Stimulated activated CD4-positive, alpha-beta T cell treated with anti-CD3 and anti-CD28 coated beads, Interleukin-1b, Interleukin-23, amount 100 ng/mL, for 4 hours (primary cell): ENCODE data around the gene ZNF446.
"Not testable (repeated sequence)": the region's sequence is repeated elsewhere in the genome, so short reads cannot be mapped to it uniquely, and the experiment has no call there.

Experiments
- DNase-seq, 2 donors: peaks; one replicate each; pipeline ENCODE4 v3.0.0-alpha.2; 2020; ENCODE audit warnings: low read depth in 2 of 2

ZNF446 gene

DNA sequence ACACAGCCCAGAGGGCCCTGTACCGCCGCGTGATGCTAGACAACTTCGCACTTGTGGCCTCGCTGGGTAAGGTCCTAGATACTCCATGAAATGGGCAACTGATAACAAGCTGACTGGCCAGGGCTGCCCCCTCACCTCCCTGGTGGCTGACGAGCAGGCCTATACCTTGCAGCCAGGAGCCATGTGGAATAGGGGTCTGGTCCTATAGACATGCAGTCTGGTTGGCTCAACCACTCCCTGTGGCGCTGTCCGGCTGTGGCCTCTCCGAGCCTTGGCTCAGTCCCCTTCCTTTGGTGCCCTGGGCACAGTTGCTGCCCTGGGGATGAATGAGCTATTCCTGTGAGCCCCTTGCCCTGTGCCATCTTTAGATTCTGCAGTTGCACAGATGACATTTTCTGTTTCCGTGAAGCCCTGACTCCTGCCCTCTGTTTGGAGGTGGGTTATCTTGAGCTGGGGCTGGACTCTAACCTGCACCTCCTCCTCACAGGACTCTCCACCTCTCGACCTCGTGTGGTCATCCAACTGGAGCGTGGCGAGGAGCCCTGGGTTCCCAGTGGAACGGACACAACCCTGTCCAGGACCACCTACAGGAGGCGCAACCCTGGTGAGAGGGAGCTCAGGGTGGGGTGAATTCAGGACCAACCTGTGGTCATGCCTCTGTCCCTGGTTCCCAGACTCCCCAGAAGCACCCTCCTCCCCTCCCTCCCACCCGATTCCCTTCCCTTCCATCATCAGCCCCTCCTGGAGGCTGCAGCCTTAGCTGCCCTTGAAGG lies 6.7 kb upstream of the ZNF446 start:
- DNase-seq, result no peak

DNA sequence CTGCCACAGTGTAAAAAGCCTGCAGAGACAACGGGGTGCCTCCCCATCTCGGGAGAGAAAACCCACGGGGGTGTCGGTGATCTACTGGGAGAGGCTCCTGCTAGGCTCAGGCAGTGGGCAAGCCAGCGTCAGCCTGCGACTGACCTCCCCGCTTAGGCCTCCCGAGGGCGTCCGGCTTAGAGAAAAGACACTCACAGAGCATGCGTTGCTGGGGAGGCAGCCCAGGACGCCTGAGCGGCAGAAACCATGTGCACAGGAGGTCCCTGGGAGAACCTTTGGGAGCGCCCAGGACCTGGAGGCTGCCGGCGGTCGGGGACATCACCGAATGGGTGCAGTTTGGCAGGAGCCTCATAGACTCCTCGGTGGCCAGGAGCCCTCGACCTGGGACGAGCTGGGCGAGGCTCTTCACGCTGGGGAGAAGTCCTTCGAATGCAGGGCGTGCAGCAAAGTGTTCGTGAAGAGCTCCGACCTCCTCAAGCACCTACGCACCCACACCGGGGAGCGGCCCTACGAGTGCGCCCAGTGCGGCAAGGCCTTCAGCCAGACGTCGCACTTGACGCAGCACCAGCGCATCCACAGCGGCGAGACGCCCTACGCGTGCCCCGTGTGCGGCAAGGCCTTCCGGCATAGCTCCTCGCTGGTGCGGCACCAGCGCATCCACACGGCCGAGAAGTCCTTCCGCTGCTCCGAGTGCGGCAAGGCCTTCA lies 5.2 kb upstream of the ZNF446 start:
- DNase-seq, result not testable (repeated sequence)

GRCh38 chr19:58471736-58472135 lies 4.4 kb upstream of the ZNF446 start:
- no peak for DNase-seq

- DNase-seq, result no peak
Observed at GRCh38 chr19:58473775-58474174, 2.4 kb upstream of the ZNF446 start.

DNA sequence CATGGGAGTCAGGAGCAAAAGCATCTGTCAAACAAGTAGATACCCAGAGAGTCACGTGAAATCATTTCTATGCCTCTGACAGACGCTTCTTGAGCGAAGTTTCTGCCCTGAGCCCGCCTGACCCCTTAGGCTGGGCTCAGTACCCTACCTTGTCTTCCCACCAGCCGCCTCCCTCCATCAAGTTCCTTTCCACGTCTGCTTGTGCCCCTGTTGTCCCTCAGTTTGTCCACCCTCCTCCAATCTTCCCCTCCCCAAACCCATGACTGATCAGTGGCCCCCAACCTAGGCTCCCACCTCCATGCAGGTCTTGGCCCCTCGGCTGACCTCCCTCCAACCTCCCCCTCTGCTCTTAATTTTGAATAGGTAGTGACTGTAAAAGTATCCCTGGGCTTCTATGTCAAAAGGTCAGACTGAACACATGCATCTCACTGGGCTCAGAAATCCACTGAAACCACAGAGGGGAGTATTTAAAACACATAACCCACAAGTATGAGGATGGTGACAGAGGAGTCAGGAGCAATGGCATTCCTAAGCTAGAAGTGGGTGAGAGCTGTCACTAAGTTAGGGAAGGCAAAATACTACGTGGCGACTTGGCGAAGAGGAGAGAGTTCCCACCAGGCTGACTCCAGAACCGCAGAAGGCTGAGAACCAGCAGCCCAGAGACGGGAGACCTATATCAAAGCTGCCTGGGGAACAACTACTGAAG lies 1.7 kb upstream of the ZNF446 start:
- DNase-seq, result no peak

DNA sequence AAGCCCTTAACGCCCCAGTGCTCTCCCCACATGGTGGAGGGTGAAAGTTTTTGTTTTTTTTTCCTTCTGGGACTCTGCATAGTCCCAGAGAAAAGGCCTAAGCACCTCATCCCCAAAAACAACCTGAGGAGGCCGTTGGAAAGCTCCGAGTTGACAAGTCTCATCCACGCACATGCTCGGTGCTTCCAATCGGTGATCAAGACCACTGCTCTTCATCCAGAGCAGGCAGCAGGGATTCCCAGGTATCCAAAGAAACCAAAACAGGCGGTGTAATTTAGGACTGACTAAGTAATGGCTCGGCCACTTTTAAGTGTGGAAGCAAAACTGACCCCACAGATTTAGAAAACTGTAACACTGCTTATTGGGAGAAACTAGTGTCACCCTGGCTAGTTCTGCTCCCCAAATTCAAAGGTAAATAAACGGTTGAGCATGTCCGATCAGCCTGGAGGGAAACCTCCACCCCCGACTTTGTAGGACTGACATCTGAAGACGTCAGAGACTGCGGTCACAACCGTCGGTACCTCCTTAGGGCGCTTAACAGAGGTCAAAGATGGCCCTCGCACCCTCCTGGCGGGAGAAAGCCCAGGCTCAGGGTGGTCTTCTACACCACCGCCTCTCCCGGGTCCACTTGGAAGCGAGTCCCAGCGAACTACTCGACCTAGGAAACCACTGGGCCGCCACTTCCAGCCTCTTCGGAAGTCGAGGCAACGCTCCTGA lies 997 bp upstream of the ZNF446 start:
- no peak for DNase-seq

- DNase-seq, result no peak
Observed at GRCh38 chr19:58476498-58477015, 405 bp downstream of the ZNF446 start.

DNA sequence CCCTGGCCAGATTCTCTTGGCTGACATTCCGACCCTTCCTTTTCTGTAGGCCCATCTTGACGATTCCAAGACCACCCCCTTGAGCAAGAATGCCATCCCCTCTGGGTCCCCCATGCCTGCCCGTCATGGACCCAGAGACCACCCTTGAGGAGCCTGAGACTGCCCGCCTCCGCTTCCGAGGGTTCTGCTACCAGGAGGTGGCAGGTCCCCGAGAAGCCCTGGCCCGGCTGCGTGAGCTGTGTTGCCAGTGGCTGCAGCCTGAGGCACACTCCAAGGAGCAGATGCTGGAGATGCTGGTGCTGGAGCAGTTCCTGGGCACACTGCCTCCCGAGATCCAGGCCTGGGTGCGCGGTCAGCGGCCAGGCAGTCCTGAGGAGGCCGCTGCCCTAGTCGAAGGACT lies 978 bp downstream of the ZNF446 start:
- DNase-seq, result no peak

DNA sequence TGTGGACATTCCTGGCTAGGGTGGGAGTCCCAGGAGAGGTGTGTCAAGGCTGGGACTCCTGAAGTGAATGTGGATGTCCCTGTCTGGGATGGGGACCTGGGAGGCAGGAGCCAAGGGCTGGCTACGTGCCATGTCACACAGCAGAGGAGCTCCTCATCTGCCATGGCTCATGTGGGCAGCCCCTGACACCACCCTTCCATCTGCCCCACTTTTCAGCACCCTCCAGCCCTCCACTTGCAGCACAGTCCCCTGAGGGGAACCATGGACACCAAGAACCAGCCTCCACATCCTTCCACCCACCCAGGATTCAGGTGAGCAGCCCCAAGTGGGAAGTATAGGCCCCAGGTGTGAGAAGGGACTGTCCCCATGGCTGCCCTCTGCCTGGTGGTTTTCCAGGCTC lies 1.7 kb downstream of the ZNF446 start:
- DNase-seq, result no peak

GRCh38 chr19:58479303-58479702 lies 3.2 kb downstream of the ZNF446 start:
- DNase-seq, result no peak

DNA sequence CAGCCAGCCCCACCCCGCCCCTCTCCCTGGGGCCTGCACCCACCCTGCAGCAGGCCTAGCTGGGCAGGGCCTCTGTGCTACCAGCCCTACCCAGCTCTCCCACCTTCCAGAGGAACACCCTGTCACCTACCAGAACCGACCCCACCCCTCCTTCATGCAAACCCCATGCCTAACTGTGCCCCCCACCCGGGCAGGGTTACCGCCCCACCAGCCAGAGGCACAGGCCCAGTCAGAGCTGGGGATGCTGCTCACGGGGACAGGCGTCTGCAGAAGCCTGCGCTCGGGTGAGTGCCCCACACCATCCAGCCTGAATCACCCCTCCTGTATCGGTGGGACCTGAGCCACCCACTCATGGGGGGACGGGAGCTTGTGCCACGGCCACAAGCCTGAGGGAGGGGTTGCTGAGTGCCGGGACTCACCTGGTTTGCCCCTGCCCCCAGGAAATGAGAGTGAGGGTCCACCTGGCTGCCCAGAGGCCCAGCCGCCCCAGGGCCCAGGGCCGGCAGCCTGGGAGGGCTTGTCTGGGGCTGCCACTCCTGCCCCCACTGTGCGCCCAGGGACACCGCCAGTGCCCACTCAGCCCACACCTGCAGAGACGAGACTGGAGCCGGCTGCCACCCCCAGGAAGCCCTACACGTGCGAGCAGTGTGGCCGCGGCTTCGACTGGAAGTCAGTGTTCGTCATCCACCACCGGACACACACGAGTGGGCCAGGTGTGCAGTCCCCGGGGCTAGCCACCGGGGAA lies 3.8 kb downstream of the ZNF446 start:
- no peak for DNase-seq

DNA sequence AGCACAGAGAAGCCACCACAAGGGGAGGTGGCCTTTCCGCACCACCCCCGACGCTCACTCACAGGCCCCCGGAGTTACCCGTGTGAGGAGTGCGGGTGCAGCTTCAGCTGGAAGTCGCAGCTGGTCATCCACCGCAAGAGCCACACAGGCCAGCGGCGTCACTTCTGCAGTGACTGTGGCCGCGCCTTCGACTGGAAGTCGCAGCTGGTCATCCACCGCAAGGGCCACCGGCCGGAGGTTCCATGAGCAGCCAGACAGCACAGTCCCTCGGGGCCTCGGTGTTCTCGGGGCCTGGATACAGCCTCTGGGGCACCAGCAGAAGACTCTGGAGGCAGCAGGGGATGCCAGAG lies 4.3 kb downstream of the ZNF446 start:
- DNase-seq, result no peak

- DNase-seq, result no peak
Observed at GRCh38 chr19:58480831-58481230, 4.7 kb downstream of the ZNF446 start.

- no peak for DNase-seq
Observed at GRCh38 chr19:58482372-58482771, 6.2 kb downstream of the ZNF446 start.

DNA sequence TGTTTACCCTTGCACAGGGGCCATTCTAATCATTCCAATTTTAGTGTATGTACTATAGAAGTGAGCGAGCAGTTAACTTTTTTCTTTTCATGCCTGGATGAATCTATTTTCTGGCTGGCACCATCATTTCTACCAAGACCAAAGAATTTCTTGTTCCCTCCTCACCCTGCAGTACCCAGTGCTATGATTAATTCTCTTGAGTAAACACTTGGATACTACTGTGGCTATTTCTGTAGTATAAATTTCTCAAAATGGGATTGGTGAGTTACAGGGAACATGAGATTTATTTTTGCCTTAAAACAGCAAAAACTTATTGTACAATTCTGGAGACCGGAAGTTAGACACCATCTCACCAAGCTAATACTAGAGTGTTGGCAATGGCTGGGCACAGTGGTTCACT lies 7.6 kb downstream of the ZNF446 start:
- no peak for DNase-seq

DNA sequence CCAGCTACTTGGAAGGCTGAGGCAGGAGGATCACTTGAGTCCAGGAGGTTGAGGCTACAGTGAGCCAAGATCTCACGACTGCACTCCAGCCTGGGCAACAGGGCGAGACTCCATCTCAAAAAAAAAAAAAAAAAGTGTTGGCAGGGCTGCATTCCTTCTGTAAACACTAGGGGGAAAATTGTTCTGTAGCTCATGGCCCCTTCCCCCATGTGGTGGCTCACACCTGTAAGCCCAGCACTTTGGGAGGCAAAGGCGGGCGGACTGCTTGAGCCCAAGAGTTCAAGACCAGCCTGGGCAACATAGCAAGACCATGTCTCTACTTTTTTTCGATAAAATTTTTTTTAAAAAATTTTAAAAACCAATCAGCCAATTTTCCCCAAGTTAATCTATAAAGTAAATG lies 8.2 kb downstream of the ZNF446 start:
- DNase-seq, result not testable (repeated sequence)

GRCh38 chr19:58491393-58491792 lies 15.2 kb downstream of the ZNF446 start:
- no peak for DNase-seq

GRCh38 chr19:58492265-58492664 lies 16.1 kb downstream of the ZNF446 start:
- no peak for DNase-seq

DNA sequence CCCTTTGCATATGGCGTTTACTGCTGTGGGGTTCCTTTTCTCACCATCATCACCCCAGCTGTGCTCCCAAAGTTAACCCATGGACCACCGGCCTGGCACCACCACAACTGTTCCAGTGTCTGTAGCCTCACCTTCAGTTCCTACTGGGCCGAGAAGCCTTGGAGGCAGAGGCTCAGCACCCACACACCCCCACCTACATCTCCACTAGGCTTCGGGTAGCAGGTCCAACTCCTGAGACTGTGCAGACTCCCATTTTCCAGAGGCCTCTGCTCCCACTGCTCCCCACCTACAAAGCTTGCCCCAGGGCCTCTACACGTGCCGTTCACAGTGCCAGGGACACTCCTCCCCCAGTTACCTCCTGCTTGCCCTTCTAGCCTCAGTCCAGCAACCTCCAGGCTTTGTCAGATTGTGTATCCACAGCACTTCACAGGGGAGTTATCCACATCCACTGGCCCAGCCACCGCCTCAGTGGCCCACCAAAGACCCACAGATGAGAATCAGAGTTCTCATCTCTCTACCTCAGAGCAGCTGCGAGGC lies 21.6 kb downstream of the ZNF446 start:
- DNase-seq, result no peak

GRCh38 chr19:58498316-58499020 lies 22.3 kb downstream of the ZNF446 start:
- DNase-seq, result no peak
